A673 (cell line): Measurements from ENCODE around the gene SLC46A1.

ENCODE experiments used
- CTCF ChIP-seq: fragments of 300-800, 200-600 bp; sonication (generic); conservative IDR thresholded peaks from 2 replicates; pipeline ENCODE4 v1.5.1; 2017; ENCODE audit warnings: low read depth, mild to moderate bottlenecking, antibody characterized with exemption, low read length, moderate library complexity, mixed read lengths
- EZH2 ChIP-seq: fragments of 200-600 bp; sonication (generic); IDR thresholded peaks from 2 replicates; pipeline ENCODE4 v1.6.1; 2017; ENCODE audit warnings: borderline replicate concordance, low read depth, mild to moderate bottlenecking, mixed read lengths, antibody characterized with exemption, low read length; ENCODE audit not compliant: poor library complexity, severe bottlenecking

- no peak for TF ChIP-seq CTCF
- no peak for TF ChIP-seq EZH2
Observed at GRCh38 chr17:28365487-28365886, 40.5 kb downstream of the SLC46A1 start.
